HFF-Myc (cell line): ENCODE results near the gene CAMSAP2.
A peak's percentile ranks its signal among the peaks of the same experiment; 100 is the strongest.

Experiments used
- DNase-seq: peaks from one replicate; pipeline ENCODE4 v3.0.0-alpha.2; 2011; ENCODE audit warnings: low read depth; ENCODE audit errors: extremely low read depth
- H3K4me3 ChIP-seq: replicated peaks from 2 replicates; pipeline ENCODE4 v1.5.1; 2011; ENCODE audit warnings: low read depth, mild to moderate bottlenecking, control low read depth, low read length
- CTCF ChIP-seq: IDR thresholded peaks from 2 replicates; pipeline ENCODE4 v1.5.1; 2012; ENCODE audit warnings: mild to moderate bottlenecking, low read depth, low read length, control low read depth; ENCODE audit errors: missing control alignments

The CAMSAP2 gene

GRCh38 chr1:200888349-200888838, 149.7 kb downstream of the CAMSAP2 start:
- DNase-seq, result no peak
- H3K4me3 ChIP-seq, result no peak overlapping the region
- no peak for TF ChIP-seq CTCF

GRCh38 chr1:200889571-200889970, 150.9 kb downstream of the CAMSAP2 start:
- H3K4me3 ChIP-seq, result no peak overlapping the region
- no peak for TF ChIP-seq CTCF
- DNase-seq, result no peak

GRCh38 chr1:200890027-200890426, 151.3 kb downstream of the CAMSAP2 start:
- no peak for TF ChIP-seq CTCF
- H3K4me3 ChIP-seq, result no peak overlapping the region
- no peak for DNase-seq

- H3K4me3 ChIP-seq, result peak overlapping the region; percentile 46
- DNase-seq, result no peak
- TF ChIP-seq CTCF, result peak; percentile 58
Observed at GRCh38 chr1:200890818-200891773, 152.4 kb downstream of the CAMSAP2 start.

- TF ChIP-seq CTCF, result no peak
- no peak for DNase-seq
Observed at GRCh38 chr1:200891774-200892157, 153.1 kb downstream of the CAMSAP2 start.

GRCh38 chr1:200892546-200892945, 153.9 kb downstream of the CAMSAP2 start:
- no peak for TF ChIP-seq CTCF
- no peak overlapping the region for H3K4me3 ChIP-seq
- DNase-seq, result no peak

More at GRCh38 chr1:200891774-200892157, 153.1 kb downstream of the CAMSAP2 start:
- peak overlapping the region; percentile 46 for H3K4me3 ChIP-seq
